ENCODE data around the gene MTHFD1L. TPM values are rescaled to one million over a fixed set of nuclear protein-coding genes. Genes with fewer than 3 reads are reported as not detected.

MTHFD1L gene
- total RNA-seq, 1 donor from 2014 or later, result 32.5 TPM

DNA sequence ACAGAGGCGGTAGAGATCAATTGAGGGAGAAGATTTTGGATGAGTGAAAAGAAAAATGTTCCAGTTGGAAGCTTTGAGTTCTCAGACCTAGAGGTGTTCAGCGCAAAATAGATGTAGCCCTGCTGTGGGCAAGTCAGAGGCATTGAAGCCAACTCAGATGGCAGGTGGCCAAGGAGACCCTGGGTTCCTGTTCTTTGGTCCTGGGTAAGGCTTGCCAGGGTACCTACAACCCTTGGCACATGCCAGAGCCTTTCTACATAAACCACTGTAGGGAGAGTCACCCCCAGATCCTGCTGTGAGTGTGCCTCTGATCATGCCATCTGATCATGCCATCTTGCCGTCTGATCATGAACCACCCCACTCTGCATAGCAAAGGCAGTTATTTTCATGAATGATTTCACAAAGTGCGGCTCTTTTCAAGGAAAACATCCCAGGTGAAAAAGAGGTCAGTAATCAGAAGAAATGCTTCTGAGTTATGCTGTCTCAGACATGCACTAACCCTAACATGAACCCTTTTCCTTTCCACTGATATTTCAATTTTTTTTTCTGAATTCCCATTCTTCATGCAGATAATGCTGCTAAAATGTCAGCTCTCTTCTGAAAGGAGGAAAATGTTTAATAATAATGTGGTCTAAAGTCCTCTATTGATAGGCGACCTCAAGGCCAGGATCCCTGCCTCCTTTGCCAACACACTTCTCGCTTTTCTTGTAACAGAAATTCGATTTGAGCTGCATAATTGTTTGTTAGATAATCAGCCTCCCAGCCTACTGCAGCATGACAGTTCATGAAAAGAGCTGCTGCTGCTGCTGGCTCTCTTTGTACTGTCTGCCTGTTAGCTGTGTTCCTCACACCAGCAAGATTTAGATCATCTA, 153.6 kb downstream of the MTHFD1L start:
- no peak overlapping the region for H3K4me3 ChIP-seq
- H3K4me3 Mint-ChIP-seq, result no peak overlapping the region
- peaks cover 2% of the 10 kb centered on the region for H3K27me3 Mint-ChIP-seq (ENCODE audit: insufficient read depth, low read depth)
- no peak overlapping the region for H3K4me2 ChIP-seq
- no peaks in the 10 kb centered on the region for H3K79me2 ChIP-seq (ENCODE audit: low read depth)
- TF ChIP-seq EZH2phosphoT487 (IDR thresholded peaks at IDR 0.05), result no peak
- TF ChIP-seq, protein P1, sequence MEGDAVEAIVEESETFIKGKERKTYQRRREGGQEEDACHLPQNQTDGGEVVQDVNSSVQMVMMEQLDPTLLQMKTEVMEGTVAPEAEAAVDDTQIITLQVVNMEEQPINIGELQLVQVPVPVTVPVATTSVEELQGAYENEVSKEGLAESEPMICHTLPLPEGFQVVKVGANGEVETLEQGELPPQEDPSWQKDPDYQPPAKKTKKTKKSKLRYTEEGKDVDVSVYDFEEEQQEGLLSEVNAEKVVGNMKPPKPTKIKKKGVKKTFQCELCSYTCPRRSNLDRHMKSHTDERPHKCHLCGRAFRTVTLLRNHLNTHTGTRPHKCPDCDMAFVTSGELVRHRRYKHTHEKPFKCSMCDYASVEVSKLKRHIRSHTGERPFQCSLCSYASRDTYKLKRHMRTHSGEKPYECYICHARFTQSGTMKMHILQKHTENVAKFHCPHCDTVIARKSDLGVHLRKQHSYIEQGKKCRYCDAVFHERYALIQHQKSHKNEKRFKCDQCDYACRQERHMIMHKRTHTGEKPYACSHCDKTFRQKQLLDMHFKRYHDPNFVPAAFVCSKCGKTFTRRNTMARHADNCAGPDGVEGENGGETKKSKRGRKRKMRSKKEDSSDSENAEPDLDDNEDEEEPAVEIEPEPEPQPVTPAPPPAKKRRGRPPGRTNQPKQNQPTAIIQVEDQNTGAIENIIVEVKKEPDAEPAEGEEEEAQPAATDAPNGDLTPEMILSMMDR (IDR thresholded peaks at IDR 0.05), result no peak
- TF ChIP-seq EZH2 (IDR thresholded peaks at IDR 0.05), result no peak
- H3F3A ChIP-seq (ENCODE audit: low read depth), result no peaks in the 10 kb centered on the region
- H3K4me1 Mint-ChIP-seq, result peaks cover 40% of the 10 kb centered on the region
- peaks cover 13% of the 10 kb centered on the region for H3K36me3 Mint-ChIP-seq
- H4K20me1 ChIP-seq (ENCODE audit: low read depth), result no peaks in the 10 kb centered on the region
- no peak overlapping the region for H3K27ac ChIP-seq
- H3K9ac ChIP-seq, result no peak overlapping the region
- peaks cover 12% of the 10 kb centered on the region for H3K4me1 ChIP-seq
- no peaks in the 10 kb centered on the region for H3K9me3 ChIP-seq (ENCODE audit: low read depth)
- no peaks in the 10 kb centered on the region for H3K27me3 ChIP-seq
- no peaks in the 10 kb centered on the region for H3K9me3 Mint-ChIP-seq
- no peak overlapping the region for H3K27ac Mint-ChIP-seq
- H3K36me3 ChIP-seq, result no peaks in the 10 kb centered on the region
- H2AFZ ChIP-seq (replicated peaks), result no peak overlapping the region
- DNase-seq (ENCODE audit: low spot score), result no peak

DNA sequence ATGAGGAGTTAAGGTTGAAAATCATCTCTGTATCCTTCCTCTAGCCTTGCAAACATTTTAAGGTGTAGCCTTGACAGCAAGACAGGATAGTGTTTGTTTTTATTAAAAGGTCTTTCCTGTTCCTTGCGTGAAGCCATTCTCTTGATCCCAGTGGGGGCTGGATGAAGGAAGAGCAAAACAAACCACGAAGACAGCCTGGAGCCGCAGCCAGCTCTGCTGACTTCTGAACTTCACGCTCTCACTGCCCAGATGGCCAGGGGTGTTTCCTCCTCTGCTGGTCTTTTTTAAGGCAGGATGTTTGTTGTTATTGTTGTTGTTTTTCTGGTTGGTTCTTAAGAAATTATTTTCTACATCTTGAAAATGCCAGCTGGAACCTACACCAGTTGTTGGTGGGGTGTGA, 156.4 kb downstream of the MTHFD1L start:
- Histone ChIP-seq H3K4me2 (no peak overlapping the region), H3K27me3 (no peaks in the 10 kb centered on the region), H3K4me3 (no peak overlapping the region), H2AFZ (replicated peaks) (no peak overlapping the region), H4K20me1 (ENCODE audit: low read depth) (no peaks in the 10 kb centered on the region), H3K79me2 (ENCODE audit: low read depth) (no peaks in the 10 kb centered on the region), H3K27ac (no peak overlapping the region), H3K9ac (no peak overlapping the region), H3K9me3 (ENCODE audit: low read depth) (no peaks in the 10 kb centered on the region), H3F3A (ENCODE audit: low read depth) (no peaks in the 10 kb centered on the region), H3K36me3 (no peaks in the 10 kb centered on the region), H3K4me1 (peaks cover 12% of the 10 kb centered on the region)
- TF ChIP-seq EZH2 (IDR thresholded peaks at IDR 0.05) (no peak), EZH2phosphoT487 (IDR thresholded peaks at IDR 0.05) (no peak)
- TF ChIP-seq, protein P1 (IDR thresholded peaks at IDR 0.05), result no peak
- peaks cover 5% of the 10 kb centered on the region for H3K27me3 Mint-ChIP-seq (ENCODE audit: insufficient read depth, low read depth)
- peaks cover 30% of the 10 kb centered on the region for H3K4me1 Mint-ChIP-seq
- H3K9me3 Mint-ChIP-seq, result no peaks in the 10 kb centered on the region
- DNase-seq (ENCODE audit: low spot score), result no peak
- H3K27ac Mint-ChIP-seq, result peak overlapping the region; percentile 74
- peaks cover 10% of the 10 kb centered on the region for H3K36me3 Mint-ChIP-seq
- H3K4me3 Mint-ChIP-seq, result no peak overlapping the region

DNA sequence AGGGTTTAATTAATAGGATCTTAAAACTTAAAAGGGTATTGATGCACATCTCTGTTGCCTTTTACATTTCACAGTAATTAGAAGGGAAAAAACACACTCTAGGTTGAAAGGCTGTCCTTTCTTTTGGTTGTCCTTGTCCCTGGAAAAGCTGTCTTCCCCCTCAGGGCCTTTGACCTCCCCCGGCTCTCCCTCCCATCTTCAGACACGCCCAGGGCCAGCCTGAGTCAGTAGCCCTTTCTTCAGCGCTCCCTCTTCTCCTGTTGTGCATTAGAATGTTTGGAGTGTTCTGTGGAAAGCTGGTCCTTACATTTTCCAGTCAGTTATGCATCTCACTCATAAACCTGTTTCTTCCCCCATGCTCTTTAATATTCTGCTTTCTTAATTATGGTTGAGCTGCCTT, 157.0 kb downstream of the MTHFD1L start:
- DNase-seq (ENCODE audit: low spot score), result peak; percentile 29
- Histone ChIP-seq H3K4me1 (peaks cover 12% of the 10 kb centered on the region), H3K79me2 (ENCODE audit: low read depth) (no peaks in the 10 kb centered on the region), H4K20me1 (ENCODE audit: low read depth) (no peaks in the 10 kb centered on the region), H2AFZ (replicated peaks) (no peak overlapping the region), H3K9me3 (ENCODE audit: low read depth) (no peaks in the 10 kb centered on the region), H3K4me2 (no peak overlapping the region), H3K9ac (no peak overlapping the region), H3K36me3 (no peaks in the 10 kb centered on the region), H3F3A (ENCODE audit: low read depth) (no peaks in the 10 kb centered on the region), H3K4me3 (no peak overlapping the region), H3K27ac (no peak overlapping the region), H3K27me3 (no peaks in the 10 kb centered on the region)
- peaks cover 30% of the 10 kb centered on the region for H3K4me1 Mint-ChIP-seq
- no peak for TF ChIP-seq EZH2 (IDR thresholded peaks at IDR 0.05)
- TF ChIP-seq, protein P1 (IDR thresholded peaks at IDR 0.05), result no peak
- no peak for TF ChIP-seq EZH2phosphoT487 (IDR thresholded peaks at IDR 0.05)
- no peak overlapping the region for H3K4me3 Mint-ChIP-seq
- no peaks in the 10 kb centered on the region for H3K9me3 Mint-ChIP-seq
- H3K27me3 Mint-ChIP-seq (ENCODE audit: insufficient read depth, low read depth), result peaks cover 3% of the 10 kb centered on the region
- H3K27ac Mint-ChIP-seq, result peak overlapping the region; percentile 13
- peaks cover 9% of the 10 kb centered on the region for H3K36me3 Mint-ChIP-seq
